IMR-90 (cell line): ENCODE results near the gene TRIM33. TPM values are rescaled to one million over a fixed set of nuclear protein-coding genes. Genes with fewer than 3 reads are reported as not detected.

Experiments used
- ATAC-seq: fragments of 200-7000 bp; cut with Tn5 transposase; 2 replicates; pipeline ENCODE4 v1.9.1; 2020; ENCODE audit warnings: low read depth, mild to moderate bottlenecking, moderate library complexity
- BruUV-seq: library from RNA; stranded (reverse); fragments of 400-500 nt; replicated peaks from 2 replicates; lab custom pipeline; 2021; lab: Mats Ljungman, UMichigan
- CTCF ChIA-PET: fragments of 300-600 bp; formaldehyde crosslinking; extraction: SDS; loops from one replicate; lab custom pipeline; 2021; ENCODE audit warnings: antibody characterized with exemption; lab: Yijun Ruan, JAX
- POLR2A ChIA-PET: fragments of 300-600 bp; sonication (Branson Sonifier 250); formaldehyde crosslinking; loops from one replicate; lab custom pipeline; 2022; ENCODE audit warnings: antibody characterized with exemption; ENCODE audit not compliant: unreplicated experiment; lab: Charles Lee
- DNase-seq: peaks from one replicate; pipeline ENCODE4 v3.0.0; 2013
- H2AFZ ChIP-seq: replicated peaks from 2 replicates; pipeline ENCODE3; 2013; ENCODE audit warnings: low read length, mild to moderate bottlenecking; ENCODE audit not compliant: poor library complexity
- H2AK5ac ChIP-seq: 2 replicates; pipeline ENCODE4 v1.6.1; 2013; ENCODE audit warnings: low read depth, low read length, inconsistent platforms
- H2AK9ac ChIP-seq: replicated peaks from 2 replicates; pipeline ENCODE3; 2013; ENCODE audit warnings: mild to moderate bottlenecking, low read depth, low read length, moderate library complexity; ENCODE audit not compliant: poor library complexity
- H2BK120ac ChIP-seq: 2 replicates; pipeline ENCODE4 v1.6.1; 2013; ENCODE audit warnings: low read depth, low read length, inconsistent platforms
- H2BK15ac ChIP-seq: 3 replicates; pipeline ENCODE4 v1.6.1; 2013; ENCODE audit warnings: low read depth, low read length, inconsistent platforms
- H2BK20ac ChIP-seq: 2 replicates; pipeline ENCODE4 v1.6.1; 2013; ENCODE audit warnings: low read depth, mild to moderate bottlenecking, inconsistent platforms, low read length, moderate library complexity
- H2BK5ac ChIP-seq: 2 replicates; pipeline ENCODE4 v1.6.1; 2013; ENCODE audit warnings: mild to moderate bottlenecking, low read depth, low read length, inconsistent platforms; ENCODE audit not compliant: poor library complexity, severe bottlenecking
- H3K14ac ChIP-seq: replicated peaks from 2 replicates; pipeline ENCODE4 v1.6.1; 2013; ENCODE audit warnings: low read depth, low read length, inconsistent platforms
- H3K18ac ChIP-seq: 2 replicates; pipeline ENCODE4 v1.6.1; 2013; ENCODE audit warnings: low read depth, low read length, control low read depth
- H3K23ac ChIP-seq: 2 replicates; pipeline ENCODE4 v1.6.1; 2013; ENCODE audit warnings: low read depth, low read length, inconsistent platforms
- H3K27ac ChIP-seq: 2 replicates; pipeline ENCODE4 v1.5.1; 2013; ENCODE audit warnings: mild to moderate bottlenecking, control low read depth, low read length; ENCODE audit not compliant: insufficient read depth
- H3K27me3 ChIP-seq: 2 replicates; pipeline ENCODE4 v1.6.1; 2013; ENCODE audit warnings: low read length; ENCODE audit not compliant: control insufficient read depth, insufficient read depth
- H3K36me3 ChIP-seq: 2 replicates; pipeline ENCODE4 v1.6.1; 2013; ENCODE audit warnings: low read length, mixed read lengths; ENCODE audit not compliant: control insufficient read depth, insufficient read depth
- H3K4ac ChIP-seq: 2 replicates; pipeline ENCODE4 v1.6.1; 2013; ENCODE audit warnings: low read depth, low read length, inconsistent platforms
- H3K4me1 ChIP-seq: 2 replicates; pipeline ENCODE4 v1.6.1; 2013; ENCODE audit warnings: low read length, mixed read lengths; ENCODE audit not compliant: control insufficient read depth, insufficient read depth
- H3K4me2 ChIP-seq: 2 replicates; pipeline ENCODE4 v1.6.1; 2013; ENCODE audit warnings: low read depth, mild to moderate bottlenecking, control low read depth, low read length, moderate library complexity
- H3K4me3 ChIP-seq: 2 replicates; pipeline ENCODE4 v1.5.1; 2013; ENCODE audit warnings: low read depth, mild to moderate bottlenecking, control low read depth, low read length, moderate library complexity; ENCODE audit not compliant: insufficient read depth
- H3K56ac ChIP-seq: 2 replicates; pipeline ENCODE4 v1.6.1; 2013; ENCODE audit warnings: low read length, inconsistent platforms; ENCODE audit not compliant: insufficient read depth; ENCODE audit errors: extremely low read depth
- H3K79me1 ChIP-seq, 2 experiments: 2 replicates each; pipeline ENCODE4 v1.6.1; 2013; ENCODE audit warnings: low read length in 2 of 2, inconsistent platforms in 1 of 2, low read depth in 1 of 2
- H3K9ac ChIP-seq: 2 replicates; pipeline ENCODE4 v1.6.1; 2013; ENCODE audit warnings: low read depth, low read length, control low read depth
- H3K9me1 ChIP-seq: 2 replicates; pipeline ENCODE4 v1.6.1; 2013; ENCODE audit warnings: low read length, inconsistent platforms; ENCODE audit not compliant: insufficient read depth
- H3K9me3 ChIP-seq: 2 replicates; pipeline ENCODE4 v1.6.1; 2013; ENCODE audit warnings: low read length; ENCODE audit not compliant: control insufficient read depth, insufficient read depth
- H4K20me1 ChIP-seq: 2 replicates; pipeline ENCODE4 v1.6.1; 2013; ENCODE audit warnings: low read length, inconsistent platforms; ENCODE audit not compliant: insufficient read depth
- H4K5ac ChIP-seq: 2 replicates; pipeline ENCODE4 v1.6.1; 2013; ENCODE audit warnings: mild to moderate bottlenecking, low read depth, low read length, control low read depth
- H4K8ac ChIP-seq, 2 experiments: 2 replicates each; pipeline ENCODE4 v1.6.1; 2013; ENCODE audit warnings: low read depth in 2 of 2, low read length in 2 of 2, control low read depth in 1 of 2, inconsistent platforms in 1 of 2
- H4K91ac ChIP-seq: 2 replicates; pipeline ENCODE4 v1.6.1; 2013; ENCODE audit warnings: low read depth, low read length, inconsistent platforms; ENCODE audit not compliant: insufficient read depth
- BHLHE40 ChIP-seq: fragments of 150-350 bp; IDR thresholded peaks from 2 replicates; pipeline ENCODE4 v1.6.1; 2016; ENCODE audit warnings: mild to moderate bottlenecking, low read depth, low read length
- CHD1 ChIP-seq: IDR thresholded peaks from 2 replicates; pipeline ENCODE4 v1.6.1; 2012; ENCODE audit warnings: low read depth, low read length, improper control_type of control experiment
- MAFK ChIP-seq: IDR thresholded peaks from 2 replicates; pipeline ENCODE4 v1.6.1; 2012; ENCODE audit warnings: low read depth, low read length, improper control_type of control experiment
- MAZ ChIP-seq: IDR thresholded peaks from 2 replicates; pipeline ENCODE4 v1.6.1; 2012; ENCODE audit warnings: low read depth, mild to moderate bottlenecking, low read length, improper control_type of control experiment, moderate library complexity, borderline replicate concordance
- MXI1 ChIP-seq: IDR thresholded peaks from 2 replicates; pipeline ENCODE4 v1.6.1; 2012; ENCODE audit warnings: low read depth, mild to moderate bottlenecking, low read length, moderate library complexity, borderline replicate concordance
- NFE2L2 ChIP-seq: fragments of 150-350 bp; IDR thresholded peaks from 2 replicates; pipeline ENCODE4 v1.6.1; 2016; ENCODE audit warnings: low read depth, mild to moderate bottlenecking, low read length
- POLR2A ChIP-seq: IDR thresholded peaks from 2 replicates; pipeline ENCODE4 v1.6.1; 2012; ENCODE audit warnings: mild to moderate bottlenecking, low read depth, low read length
- RAD21 ChIP-seq: IDR thresholded peaks from 2 replicates; pipeline ENCODE4 v1.6.1; 2012; ENCODE audit warnings: low read length, improper control_type of control experiment
- RCOR1 ChIP-seq: IDR thresholded peaks from 2 replicates; pipeline ENCODE4 v1.6.1; 2012; ENCODE audit warnings: mild to moderate bottlenecking, low read length, improper control_type of control experiment; ENCODE audit not compliant: insufficient replicate concordance
- WGBS, 2 experiments: methylation state at CpG; one replicate each; pipeline versions ENCODE4 v1.1.5 to v1.1.7; 2013; ENCODE audit warnings: missing lambda C conversion rate in 2 of 2; ENCODE audit not compliant: insufficient read length in 1 of 2; ENCODE audit errors: extremely low coverage in 2 of 2; 5-methylcytosine and 5-hydroxymethylcytosine counted together
- dilution Hi-C: fragments of 300-500 bp; cut with HindIII; formaldehyde crosslinking; loops from one replicate; pipeline ENCODE4 v1.14.3; 2018; ENCODE audit warnings: low sequenced_read_pairs; ENCODE audit not compliant: unreplicated experiment
- in situ Hi-C: fragments of 300-500 bp; cut with MboI; formaldehyde crosslinking; loops from 3 replicates; pipeline ENCODE4 v1.14.3; 2019; ENCODE audit warnings: low sequenced_read_pairs, inconsistent platforms, mixed read lengths
- intact Hi-C: fragments of 100-400 bp; cut with micrococcal nuclease; formaldehyde crosslinking; loops from 2 replicates; pipeline ENCODE4 v1.10.0; 2022
- polyA plus RNA-seq, 3 experiments: library from polyadenylated mRNA; depleted of rRNA; stranded (reverse); fragments of >200 nt; gene quantifications; 2 replicates each; pipeline ENCODE4 v1.2.3, GENCODE V29; 2012; ENCODE audit warnings: low replicate concordance in 1 of 3
- total RNA-seq: library from RNA; depleted of rRNA; stranded (reverse); fragments of >200 nt; gene quantifications from 2 replicates; pipeline ENCODE4 v1.2.3, GENCODE V29; 2012
- TF ChIP-seq, protein P1 (sequence below): fragments of 150-350 bp; IDR thresholded peaks from 2 replicates; pipeline ENCODE4 v1.6.1; 2017; ENCODE audit warnings: mild to moderate bottlenecking, antibody characterized with exemption, low read length, low read depth
- TF ChIP-seq, protein P2 (sequence below): fragments of 150-350 bp; IDR thresholded peaks from 2 replicates; pipeline ENCODE4 v1.6.1; 2016; ENCODE audit warnings: low read depth, mild to moderate bottlenecking, low read length, moderate library complexity, borderline replicate concordance
- TF ChIP-seq, protein P3 (sequence below): conservative IDR thresholded peaks from 2 replicates; pipeline ENCODE4 v1.5.1; 2012; ENCODE audit warnings: mild to moderate bottlenecking, low read depth, low read length, improper control_type of control experiment

The TRIM33 gene
- total and polyA plus RNA-seq, 2 of the 4 experiments (the other 2 are of a cell fraction), result 9.5 to 40.1 TPM

DNA sequence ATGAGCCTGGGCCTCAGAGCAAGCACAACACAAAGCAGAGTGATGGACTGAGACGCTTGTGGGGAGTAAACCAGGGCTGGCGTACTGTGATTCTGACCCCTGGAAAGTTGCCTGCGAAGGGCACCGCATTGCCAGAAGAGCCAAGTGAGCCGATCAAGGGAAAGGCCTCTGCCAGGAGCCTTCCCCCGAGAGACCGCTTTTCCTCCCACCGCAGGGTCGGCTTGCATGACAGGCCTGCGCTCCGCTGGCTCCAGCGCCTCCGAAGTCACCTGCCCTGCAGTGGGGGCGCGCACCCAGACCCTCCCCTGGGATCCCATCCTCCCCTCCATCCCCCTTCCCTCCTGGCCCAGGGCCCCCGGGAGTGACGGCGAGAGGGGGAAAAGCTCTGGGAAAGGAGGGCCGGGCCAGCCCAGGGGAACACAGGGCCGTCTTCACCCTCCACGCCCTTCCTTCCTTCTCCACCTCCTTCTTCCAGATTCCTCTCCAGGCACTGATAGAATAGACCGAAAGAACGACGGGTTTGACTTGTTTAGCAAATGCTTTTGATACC lies 165.0 kb downstream of the TRIM33 start (continued):
- no peak for TF ChIP-seq RCOR1

DNA sequence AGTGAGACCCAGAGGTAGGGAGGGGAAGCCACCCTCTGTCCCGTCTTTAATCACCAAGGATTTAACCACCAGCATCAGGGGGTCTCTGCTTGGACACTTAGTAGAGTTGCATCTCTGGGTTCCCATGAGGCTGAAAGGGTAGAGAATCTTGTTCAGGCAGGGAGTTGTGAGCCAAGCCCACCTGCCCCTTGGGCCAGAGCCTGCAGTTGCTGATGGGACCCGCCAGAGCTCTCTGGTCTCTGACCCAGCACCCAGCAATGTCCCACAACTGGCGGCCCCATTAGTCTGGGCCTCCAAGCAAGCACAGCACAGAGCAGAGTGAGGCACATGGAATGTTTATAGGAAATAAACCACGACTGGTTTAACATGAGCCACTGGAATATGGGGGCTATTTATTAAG lies 166.3 kb downstream of the TRIM33 start:
- dilution Hi-C loops (no loop called here), in situ Hi-C loops (no loop called here), intact Hi-C loops (loop anchor here (5.0 kb wide), 2 partner anchors 62 to 168 kb away; partner anchors contain the start of gene TRIM33)
- Histone ChIP-seq H3K18ac (no peak overlapping the region), H3K9ac (no peak overlapping the region), H3K4me3 (no peak overlapping the region), H2AK5ac (0 out of 2 replicates have a peak overlapping the region, but pooled peaks have one; percentile 54), H2AK9ac (peak overlapping the region; percentile 38), H2AFZ (peak overlapping the region; percentile 80), H3K79me1 (no peaks in the 10 kb centered on the region), H2BK20ac (peak overlapping the region; percentile 93), H4K91ac (peak overlapping the region; percentile 69), H3K9me1 (no peaks in the 10 kb centered on the region; the same call in 1 of the 2 replicates), H4K8ac (peak overlapping the region in 1 of 2 experiments; percentile 75; a peak in 2 of 4 replicates), H3K36me3 (no peaks in the 10 kb centered on the region), H3K56ac (peak overlapping the region; percentile 57; the same call in 1 of the 2 replicates), H4K20me1 (no peaks in the 10 kb centered on the region), H4K5ac (0 out of 2 replicates have a peak overlapping the region, but pooled peaks have one; percentile 73), H3K4ac (peak overlapping the region; percentile 81), H2BK15ac (peak overlapping the region; percentile 82; the same call in 2 of the 3 replicates), H3K4me2 (no peak overlapping the region), H3K14ac (no peak overlapping the region), H3K4me1 (peaks cover 6% of the 10 kb centered on the region; the same call in 1 of the 2 replicates), H2BK5ac (peak overlapping the region; percentile 75), H3K27ac (peak overlapping the region; percentile 53; the same call in 1 of the 2 replicates), H3K23ac (peak overlapping the region; percentile 54; the same call in 1 of the 2 replicates), H3K27me3 (0 out of 2 replicates have a peak, but pooled peaks cover 3% of the 10 kb centered on the region), H2BK120ac (peak overlapping the region; percentile 91), H3K9me3 (no peaks in the 10 kb centered on the region)
- no CpG with 5 or more reads among the region's 4 CpGs for WGBS, 2 experiments
- ChIA-PET CTCF (interaction anchor here (0.6 kb wide), 1 partner anchor 366 kb away, joined by 3 read pairs; the partner anchor contains the start of gene OLFML3), POLR2A (no interaction called here)
- peak; percentile 89 for DNase-seq
- ATAC-seq, result peak; percentile 74
- no TSS peak for BruUV-seq
- peak; percentile 47; the same call in 1 of the 2 replicates for TF ChIP-seq MAZ
- no peak for TF ChIP-seq CHD1
- TF ChIP-seq, protein P1, sequence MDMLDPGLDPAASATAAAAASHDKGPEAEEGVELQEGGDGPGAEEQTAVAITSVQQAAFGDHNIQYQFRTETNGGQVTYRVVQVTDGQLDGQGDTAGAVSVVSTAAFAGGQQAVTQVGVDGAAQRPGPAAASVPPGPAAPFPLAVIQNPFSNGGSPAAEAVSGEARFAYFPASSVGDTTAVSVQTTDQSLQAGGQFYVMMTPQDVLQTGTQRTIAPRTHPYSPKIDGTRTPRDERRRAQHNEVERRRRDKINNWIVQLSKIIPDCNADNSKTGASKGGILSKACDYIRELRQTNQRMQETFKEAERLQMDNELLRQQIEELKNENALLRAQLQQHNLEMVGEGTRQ, result no peak
- TF ChIP-seq, protein P2, sequence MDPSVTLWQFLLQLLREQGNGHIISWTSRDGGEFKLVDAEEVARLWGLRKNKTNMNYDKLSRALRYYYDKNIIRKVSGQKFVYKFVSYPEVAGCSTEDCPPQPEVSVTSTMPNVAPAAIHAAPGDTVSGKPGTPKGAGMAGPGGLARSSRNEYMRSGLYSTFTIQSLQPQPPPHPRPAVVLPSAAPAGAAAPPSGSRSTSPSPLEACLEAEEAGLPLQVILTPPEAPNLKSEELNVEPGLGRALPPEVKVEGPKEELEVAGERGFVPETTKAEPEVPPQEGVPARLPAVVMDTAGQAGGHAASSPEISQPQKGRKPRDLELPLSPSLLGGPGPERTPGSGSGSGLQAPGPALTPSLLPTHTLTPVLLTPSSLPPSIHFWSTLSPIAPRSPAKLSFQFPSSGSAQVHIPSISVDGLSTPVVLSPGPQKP, result no peak
- no peak for TF ChIP-seq NFE2L2
- TF ChIP-seq, protein P3, sequence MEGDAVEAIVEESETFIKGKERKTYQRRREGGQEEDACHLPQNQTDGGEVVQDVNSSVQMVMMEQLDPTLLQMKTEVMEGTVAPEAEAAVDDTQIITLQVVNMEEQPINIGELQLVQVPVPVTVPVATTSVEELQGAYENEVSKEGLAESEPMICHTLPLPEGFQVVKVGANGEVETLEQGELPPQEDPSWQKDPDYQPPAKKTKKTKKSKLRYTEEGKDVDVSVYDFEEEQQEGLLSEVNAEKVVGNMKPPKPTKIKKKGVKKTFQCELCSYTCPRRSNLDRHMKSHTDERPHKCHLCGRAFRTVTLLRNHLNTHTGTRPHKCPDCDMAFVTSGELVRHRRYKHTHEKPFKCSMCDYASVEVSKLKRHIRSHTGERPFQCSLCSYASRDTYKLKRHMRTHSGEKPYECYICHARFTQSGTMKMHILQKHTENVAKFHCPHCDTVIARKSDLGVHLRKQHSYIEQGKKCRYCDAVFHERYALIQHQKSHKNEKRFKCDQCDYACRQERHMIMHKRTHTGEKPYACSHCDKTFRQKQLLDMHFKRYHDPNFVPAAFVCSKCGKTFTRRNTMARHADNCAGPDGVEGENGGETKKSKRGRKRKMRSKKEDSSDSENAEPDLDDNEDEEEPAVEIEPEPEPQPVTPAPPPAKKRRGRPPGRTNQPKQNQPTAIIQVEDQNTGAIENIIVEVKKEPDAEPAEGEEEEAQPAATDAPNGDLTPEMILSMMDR, result 0 out of 2 replicates have a peak, but pooled peaks have one; percentile 7
- peak; percentile 12; the same call in 1 of the 2 replicates for TF ChIP-seq RAD21
- no peak for TF ChIP-seq BHLHE40
- TF ChIP-seq POLR2A, result no peak
- TF ChIP-seq MXI1, result no peak
- no peak for TF ChIP-seq MAFK
